Anterior cingulate cortex (tissue), 58 donors: ENCODE results near the gene ZSCAN10.
"Not testable (repeated sequence)": the region's sequence is repeated elsewhere in the genome, so short reads cannot be mapped to it uniquely, and the experiment has no call there.

Experiments
- DNase-seq, 58 donors: peaks; one replicate each; lab custom pipeline; 2025; lab: John Stamatoyannopoulos, UW

The ZSCAN10 gene

DNA sequence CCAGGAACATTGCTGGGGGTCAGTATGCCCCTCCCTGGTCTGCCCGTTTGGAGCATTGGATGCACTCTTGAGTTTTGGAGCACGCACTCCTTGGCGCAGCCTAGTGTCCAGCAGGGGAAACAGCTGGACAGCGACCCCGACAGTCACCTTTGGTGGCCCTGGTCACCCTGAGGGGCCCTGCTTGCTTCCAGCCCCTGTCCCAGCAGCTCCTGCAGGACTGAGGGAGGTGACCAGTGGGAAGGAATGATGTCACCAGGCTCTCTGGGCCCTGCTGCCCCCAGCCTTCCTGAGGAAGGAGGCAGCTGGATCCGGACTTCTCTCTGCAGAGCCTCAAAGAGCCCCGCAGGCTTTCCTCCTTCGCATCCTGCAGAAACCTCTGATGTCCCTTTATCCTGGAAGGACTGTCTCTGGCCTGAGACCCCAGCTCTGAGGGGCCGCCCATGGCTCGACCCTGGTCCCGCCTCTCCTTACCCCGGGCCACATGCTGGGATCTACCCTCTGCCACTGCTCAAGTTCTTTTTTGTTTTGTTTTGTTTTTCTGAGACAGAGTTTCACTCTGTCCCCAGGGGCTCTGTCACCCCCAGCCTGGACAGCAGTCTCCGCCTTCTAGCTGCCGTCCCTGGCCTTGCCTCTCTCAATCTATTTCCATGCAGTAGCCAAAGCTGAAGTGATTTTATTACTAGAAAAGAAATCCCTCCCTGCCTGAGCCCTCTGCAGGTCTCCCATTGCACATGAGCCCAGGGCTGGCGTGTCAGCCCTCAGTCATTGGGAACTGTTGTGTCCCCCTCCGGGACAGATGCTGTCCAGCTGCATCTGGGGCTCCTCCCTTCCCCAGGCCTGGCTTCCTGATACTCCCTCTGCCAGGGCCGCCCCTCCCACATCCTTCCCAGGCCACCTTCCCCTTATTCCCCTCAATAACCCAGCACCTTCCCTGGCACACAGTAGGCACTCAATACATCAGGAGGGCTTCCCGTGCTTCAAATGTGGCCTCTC is 11.6 kb downstream of the ZSCAN10 start:
- no peak for DNase-seq

GRCh38 chr16:3086596-3087242 is 12.4 kb downstream of the ZSCAN10 start:
- DNase-seq: no peak

- DNase-seq: no peak
Observed at GRCh38 chr16:3085868-3086595, 13.1 kb downstream of the ZSCAN10 start.

GRCh38 chr16:3084969-3085670 is 14.0 kb downstream of the ZSCAN10 start:
- DNase-seq: no peak

- no peak for DNase-seq
Observed at GRCh38 chr16:3084491-3084890, 14.6 kb downstream of the ZSCAN10 start.

DNA sequence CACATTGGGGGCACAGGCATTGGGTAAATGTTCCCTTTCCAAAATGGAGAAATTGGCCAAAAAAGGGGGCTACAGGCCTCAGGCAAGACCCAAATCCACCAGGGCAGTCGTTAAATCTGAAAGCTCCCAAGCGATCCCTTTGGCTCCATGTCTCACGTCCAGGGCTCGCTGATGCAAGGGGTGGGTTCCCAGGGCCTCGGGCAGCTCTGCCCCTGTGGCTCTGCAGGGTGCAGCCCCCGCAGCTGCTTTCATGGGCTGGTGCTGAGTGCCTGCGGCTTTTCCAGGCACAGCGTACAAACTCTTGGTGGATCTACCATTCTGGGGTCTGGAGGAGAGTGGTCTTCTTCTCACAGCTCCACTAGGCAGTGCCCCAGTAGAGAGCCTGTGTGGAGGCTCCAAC is 15.7 kb downstream of the ZSCAN10 start:
- DNase-seq: not testable (repeated sequence)

GRCh38 chr16:3081957-3082356 is 17.1 kb downstream of the ZSCAN10 start:
- not testable (repeated sequence) for DNase-seq

GRCh38 chr16:3080024-3080423 is 19.1 kb downstream of the ZSCAN10 start:
- no peak for DNase-seq

GRCh38 chr16:3076577-3076976 is 22.5 kb downstream of the ZSCAN10 start:
- DNase-seq: no peak

DNA sequence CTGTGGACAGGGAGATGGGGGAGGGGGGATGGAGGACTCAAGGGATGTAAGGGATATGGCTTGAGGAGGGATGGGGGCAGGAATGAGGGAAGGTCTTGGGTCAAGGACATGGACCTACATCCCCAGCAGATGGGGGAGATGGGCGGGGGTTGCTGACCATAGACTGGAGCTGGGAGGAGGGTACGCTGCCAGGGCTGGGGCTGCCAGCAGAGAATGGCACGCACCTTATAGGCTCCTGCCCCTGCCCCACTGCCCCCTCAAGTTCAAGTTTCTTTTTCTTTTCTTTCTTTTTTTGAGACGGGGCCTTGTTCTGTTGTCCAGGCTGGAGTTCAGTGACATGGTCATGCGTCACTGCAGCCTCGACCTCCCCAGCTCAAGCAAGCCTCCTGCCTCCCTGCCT is 23.1 kb downstream of the ZSCAN10 start:
- DNase-seq: not testable (repeated sequence)

DNA sequence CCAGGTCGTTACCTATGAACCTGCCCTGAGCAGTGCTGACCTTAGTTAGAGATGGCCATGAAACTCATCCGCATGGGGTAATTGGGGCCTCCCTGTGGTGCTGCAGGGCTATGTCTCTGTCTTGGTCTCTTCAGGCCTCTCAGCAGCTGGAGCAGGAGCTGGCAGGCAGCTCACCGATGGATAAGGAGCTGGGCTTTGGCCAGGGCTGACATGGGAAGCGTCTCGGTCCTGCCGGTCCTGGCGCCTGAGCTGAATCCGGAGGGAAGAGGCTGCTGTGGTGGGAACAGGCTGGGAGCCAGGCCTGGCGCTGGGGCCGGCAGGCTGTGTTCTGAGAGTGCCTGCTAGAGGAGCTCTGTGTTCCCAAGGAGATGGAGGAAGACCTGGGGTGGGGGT is 23.6 kb downstream of the ZSCAN10 start:
- DNase-seq: peak in 2 of 58 donors; percentile 10 to 31

GRCh38 chr16:3074860-3075522 is 24.1 kb downstream of the ZSCAN10 start:
- DNase-seq: no peak

- DNase-seq: no peak
Observed at GRCh38 chr16:3073448-3073847, 25.6 kb downstream of the ZSCAN10 start.

DNA sequence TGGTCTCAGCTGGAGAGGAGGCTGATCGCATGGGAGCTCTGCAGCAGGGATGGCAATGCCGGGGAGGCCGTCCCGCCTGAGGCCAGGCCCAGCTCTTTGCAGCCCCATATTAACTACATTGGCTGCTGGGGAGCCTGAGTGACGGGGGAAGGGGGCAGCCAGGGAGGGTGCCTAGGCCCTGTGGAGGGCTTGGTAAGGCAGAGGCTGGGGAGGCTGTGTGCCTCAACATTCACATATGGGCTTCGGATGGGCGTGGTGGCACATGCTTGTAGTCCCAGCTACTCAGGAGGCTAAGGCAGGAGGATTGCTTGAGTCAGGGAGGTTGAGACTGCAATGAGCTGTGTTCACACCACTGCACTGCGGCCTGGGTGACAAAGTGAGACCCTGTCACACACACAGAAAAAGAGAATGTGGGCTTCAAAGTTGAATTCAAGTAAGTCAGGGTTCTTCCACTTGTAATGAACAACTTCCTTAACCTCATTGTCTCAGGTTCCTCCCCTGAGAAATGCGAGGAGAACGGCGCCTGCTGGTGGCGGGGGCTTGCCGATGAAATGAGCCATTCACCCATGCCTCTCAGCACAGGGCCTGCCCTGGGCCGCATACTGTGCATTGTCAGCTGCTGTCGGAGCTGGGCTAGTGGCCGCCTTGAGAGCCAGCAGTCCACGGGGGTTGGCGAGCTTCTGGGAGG is 26.4 kb downstream of the ZSCAN10 start:
- DNase-seq: not testable (repeated sequence)

DNA sequence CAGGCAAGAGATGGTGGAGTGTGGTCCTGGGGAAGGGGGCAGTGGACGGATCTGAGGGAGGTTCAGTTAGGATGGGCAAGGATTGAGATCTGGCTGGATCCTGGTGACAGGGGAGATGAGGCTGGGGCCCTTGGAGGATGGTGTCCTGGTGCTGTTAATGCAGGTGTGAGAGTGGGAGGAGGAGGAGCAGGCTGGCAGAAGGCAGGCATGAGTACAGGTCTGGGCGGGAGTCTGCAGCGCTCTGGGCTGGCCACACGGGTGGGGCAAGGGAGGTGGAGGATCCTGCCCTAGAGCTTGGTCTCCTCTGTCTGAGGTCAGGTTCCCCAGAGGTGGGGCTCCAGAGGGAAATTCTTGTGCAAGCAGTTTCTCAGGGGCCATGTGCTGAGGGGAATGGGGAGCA is 26.9 kb downstream of the ZSCAN10 start:
- not testable (repeated sequence) for DNase-seq

GRCh38 chr16:3071655-3072054 is 27.4 kb downstream of the ZSCAN10 start:
- DNase-seq: no peak

GRCh38 chr16:3070608-3071111 is 28.4 kb downstream of the ZSCAN10 start:
- DNase-seq: no peak

- DNase-seq: not testable (repeated sequence)
Observed at GRCh38 chr16:3069146-3069545, 29.9 kb downstream of the ZSCAN10 start.

GRCh38 chr16:3068487-3068886 is 30.6 kb downstream of the ZSCAN10 start:
- no peak for DNase-seq
